ENCODE measurements around the gene LRRC61.

Gene LRRC61

DNA sequence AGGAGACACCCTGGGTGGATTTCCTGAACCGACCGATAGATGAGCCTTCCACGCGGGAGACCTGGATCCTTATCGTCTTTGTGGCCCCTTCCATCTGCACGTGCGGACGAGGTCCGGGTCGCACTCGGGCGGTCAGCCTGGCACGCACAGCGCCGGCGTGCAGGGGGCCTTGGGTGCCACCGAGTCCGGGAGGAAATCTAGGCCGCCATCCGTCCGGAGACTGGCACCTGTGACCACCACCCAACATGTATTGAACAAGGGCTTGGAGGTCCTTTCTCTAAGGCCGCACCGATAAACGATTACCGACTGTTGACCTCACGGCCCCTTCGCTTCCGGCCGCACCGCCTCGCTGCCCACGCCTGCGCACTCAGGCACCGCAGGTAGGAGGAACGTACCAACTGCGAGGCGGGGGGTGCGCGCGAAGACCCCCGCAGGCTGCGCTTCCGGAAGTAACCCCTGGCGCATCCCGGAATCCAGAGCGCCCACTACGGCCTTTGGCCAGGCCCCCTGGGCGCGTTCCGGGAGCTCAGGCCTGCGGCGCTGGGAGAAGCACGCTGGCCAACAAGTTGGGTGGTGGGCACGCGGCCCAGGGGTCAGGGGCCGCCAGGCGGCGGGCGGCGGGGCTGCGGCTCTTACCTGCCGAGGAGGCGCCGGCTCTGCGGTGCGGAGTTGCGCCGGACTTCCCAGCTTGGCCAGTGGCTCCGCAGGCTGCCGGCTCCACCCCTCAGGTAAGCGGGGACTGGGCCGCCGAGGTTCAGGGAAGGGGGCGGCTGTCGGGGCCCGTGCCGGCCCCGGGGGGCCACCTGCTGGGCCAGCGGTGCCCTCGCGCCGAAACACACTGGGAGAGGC lies at the start of gene LRRC61, which contains the start of gene ACTR3C (continued):
- 0 out of 2 replicates have a peak, but pooled peaks have one; percentile 9 for TF ChIP-seq ZSCAN4 (tag by site-specific recombination; IDR thresholded peaks at IDR 0.05)
- 0 out of 2 replicates have a peak, but pooled peaks have one; percentile 32 for TF ChIP-seq PBX3 (CRISPR knock-in tag; IDR thresholded peaks at IDR 0.05)
- TF ChIP-seq, protein P1, sequence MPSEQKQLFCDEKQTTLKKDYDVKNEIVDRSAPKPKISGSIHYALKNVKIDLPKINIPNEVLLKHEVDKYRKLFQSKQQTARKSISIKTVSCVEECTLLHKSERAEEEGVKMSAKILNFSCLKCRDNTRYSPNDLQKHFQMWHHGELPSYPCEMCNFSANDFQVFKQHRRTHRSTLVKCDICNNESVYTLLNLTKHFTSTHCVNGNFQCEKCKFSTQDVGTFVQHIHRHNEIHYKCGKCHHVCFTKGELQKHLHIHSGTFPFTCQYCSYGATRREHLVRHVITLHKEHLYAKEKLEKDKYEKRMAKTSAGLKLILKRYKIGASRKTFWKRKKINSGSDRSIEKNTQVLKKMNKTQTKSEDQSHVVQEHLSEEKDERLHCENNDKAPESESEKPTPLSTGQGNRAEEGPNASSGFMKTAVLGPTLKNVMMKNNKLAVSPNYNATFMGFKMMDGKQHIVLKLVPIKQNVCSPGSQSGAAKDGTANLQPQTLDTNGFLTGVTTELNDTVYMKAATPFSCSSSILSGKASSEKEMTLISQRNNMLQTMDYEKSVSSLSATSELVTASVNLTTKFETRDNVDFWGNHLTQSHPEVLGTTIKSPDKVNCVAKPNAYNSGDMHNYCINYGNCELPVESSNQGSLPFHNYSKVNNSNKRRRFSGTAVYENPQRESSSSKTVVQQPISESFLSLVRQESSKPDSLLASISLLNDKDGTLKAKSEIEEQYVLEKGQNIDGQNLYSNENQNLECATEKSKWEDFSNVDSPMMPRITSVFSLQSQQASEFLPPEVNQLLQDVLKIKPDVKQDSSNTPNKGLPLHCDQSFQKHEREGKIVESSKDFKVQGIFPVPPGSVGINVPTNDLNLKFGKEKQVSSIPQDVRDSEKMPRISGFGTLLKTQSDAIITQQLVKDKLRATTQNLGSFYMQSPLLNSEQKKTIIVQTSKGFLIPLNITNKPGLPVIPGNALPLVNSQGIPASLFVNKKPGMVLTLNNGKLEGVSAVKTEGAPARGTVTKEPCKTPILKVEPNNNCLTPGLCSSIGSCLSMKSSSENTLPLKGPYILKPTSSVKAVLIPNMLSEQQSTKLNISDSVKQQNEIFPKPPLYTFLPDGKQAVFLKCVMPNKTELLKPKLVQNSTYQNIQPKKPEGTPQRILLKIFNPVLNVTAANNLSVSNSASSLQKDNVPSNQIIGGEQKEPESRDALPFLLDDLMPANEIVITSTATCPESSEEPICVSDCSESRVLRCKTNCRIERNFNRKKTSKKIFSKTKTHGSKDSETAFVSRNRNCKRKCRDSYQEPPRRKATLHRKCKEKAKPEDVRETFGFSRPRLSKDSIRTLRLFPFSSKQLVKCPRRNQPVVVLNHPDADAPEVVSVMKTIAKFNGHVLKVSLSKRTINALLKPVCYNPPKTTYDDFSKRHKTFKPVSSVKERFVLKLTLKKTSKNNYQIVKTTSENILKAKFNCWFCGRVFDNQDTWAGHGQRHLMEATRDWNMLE (tag by site-specific recombination; conservative IDR thresholded peaks at IDR 0.05; ENCODE audit: low read depth) = no peak
- TF ChIP-seq, protein P2, sequence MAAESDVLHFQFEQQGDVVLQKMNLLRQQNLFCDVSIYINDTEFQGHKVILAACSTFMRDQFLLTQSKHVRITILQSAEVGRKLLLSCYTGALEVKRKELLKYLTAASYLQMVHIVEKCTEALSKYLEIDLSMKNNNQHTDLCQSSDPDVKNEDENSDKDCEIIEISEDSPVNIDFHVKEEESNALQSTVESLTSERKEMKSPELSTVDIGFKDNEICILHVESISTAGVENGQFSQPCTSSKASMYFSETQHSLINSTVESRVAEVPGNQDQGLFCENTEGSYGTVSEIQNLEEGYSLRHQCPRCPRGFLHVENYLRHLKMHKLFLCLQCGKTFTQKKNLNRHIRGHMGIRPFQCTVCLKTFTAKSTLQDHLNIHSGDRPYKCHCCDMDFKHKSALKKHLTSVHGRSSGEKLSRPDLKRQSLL (tag by site-specific recombination; IDR thresholded peaks at IDR 0.05) = no peak
- no peak for TF ChIP-seq ZBTB1 (tag by site-specific recombination; IDR thresholded peaks at IDR 0.05)
- 0 out of 2 replicates have a peak, but pooled peaks have one; percentile 16 for TF ChIP-seq ZNF24 (tag by site-specific recombination; IDR thresholded peaks at IDR 0.05)
- no peak for TF ChIP-seq HOXA7 (CRISPR knock-in tag; IDR thresholded peaks at IDR 0.05; ENCODE audit: borderline replicate concordance)
- TF ChIP-seq, protein P3, sequence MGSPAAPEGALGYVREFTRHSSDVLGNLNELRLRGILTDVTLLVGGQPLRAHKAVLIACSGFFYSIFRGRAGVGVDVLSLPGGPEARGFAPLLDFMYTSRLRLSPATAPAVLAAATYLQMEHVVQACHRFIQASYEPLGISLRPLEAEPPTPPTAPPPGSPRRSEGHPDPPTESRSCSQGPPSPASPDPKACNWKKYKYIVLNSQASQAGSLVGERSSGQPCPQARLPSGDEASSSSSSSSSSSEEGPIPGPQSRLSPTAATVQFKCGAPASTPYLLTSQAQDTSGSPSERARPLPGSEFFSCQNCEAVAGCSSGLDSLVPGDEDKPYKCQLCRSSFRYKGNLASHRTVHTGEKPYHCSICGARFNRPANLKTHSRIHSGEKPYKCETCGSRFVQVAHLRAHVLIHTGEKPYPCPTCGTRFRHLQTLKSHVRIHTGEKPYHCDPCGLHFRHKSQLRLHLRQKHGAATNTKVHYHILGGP (tag by site-specific recombination; IDR thresholded peaks at IDR 0.05) = no peak
- TF ChIP-seq ZNF266 (tag by site-specific recombination; IDR thresholded peaks at IDR 0.05; ENCODE audit: low read depth) = no peak
- TF ChIP-seq GLIS2 (tag by site-specific recombination; IDR thresholded peaks at IDR 0.05) = peak; percentile 94
- peak; percentile 31; the same call in 1 of the 2 replicates for TF ChIP-seq ZNF692 (tag by site-specific recombination; IDR thresholded peaks at IDR 0.05)
- TF ChIP-seq ZFP37 (tag by site-specific recombination; IDR thresholded peaks at IDR 0.05) = no peak
- TF ChIP-seq ZBTB8A (tag by site-specific recombination; IDR thresholded peaks at IDR 0.05) = peak; percentile 83
- TF ChIP-seq, protein P4, sequence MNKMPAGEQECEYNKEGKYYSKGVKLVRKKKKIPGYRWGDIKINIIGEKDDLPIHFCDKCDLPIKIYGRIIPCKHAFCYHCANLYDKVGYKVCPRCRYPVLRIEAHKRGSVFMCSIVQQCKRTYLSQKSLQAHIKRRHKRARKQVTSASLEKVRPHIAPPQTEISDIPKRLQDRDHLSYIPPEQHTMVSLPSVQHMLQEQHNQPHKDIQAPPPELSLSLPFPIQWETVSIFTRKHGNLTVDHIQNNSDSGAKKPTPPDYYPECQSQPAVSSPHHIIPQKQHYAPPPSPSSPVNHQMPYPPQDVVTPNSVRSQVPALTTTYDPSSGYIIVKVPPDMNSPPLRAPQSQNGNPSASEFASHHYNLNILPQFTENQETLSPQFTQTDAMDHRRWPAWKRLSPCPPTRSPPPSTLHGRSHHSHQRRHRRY (tag by site-specific recombination; IDR thresholded peaks at IDR 0.05) = no peak
- TF ChIP-seq, protein P5, sequence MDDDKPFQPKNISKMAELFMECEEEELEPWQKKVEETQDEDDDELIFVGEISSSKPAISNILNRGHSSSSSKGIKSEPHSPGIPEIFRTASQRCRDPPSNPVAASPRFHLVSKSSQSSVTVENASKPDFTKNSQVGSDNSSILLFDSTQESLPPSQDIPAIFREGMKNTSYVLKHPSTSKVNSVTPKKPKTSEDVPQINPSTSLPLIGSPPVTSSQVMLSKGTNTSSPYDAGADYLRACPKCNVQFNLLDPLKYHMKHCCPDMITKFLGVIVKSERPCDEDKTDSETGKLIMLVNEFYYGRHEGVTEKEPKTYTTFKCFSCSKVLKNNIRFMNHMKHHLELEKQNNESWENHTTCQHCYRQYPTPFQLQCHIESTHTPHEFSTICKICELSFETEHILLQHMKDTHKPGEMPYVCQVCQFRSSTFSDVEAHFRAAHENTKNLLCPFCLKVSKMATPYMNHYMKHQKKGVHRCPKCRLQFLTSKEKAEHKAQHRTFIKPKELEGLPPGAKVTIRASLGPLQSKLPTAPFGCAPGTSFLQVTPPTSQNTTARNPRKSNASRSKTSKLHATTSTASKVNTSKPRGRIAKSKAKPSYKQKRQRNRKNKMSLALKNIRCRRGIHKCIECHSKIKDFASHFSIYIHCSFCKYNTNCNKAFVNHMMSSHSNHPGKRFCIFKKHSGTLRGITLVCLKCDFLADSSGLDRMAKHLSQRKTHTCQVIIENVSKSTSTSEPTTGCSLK (tag by site-specific recombination; IDR thresholded peaks at IDR 0.05) = no peak
- TF ChIP-seq CTCF (tag by site-specific recombination; IDR thresholded peaks at IDR 0.05) = peak; percentile 59
- no peak for TF ChIP-seq ZNF16 (tag by site-specific recombination; IDR thresholded peaks at IDR 0.05; ENCODE audit: low read depth)
- TF ChIP-seq, protein P6, sequence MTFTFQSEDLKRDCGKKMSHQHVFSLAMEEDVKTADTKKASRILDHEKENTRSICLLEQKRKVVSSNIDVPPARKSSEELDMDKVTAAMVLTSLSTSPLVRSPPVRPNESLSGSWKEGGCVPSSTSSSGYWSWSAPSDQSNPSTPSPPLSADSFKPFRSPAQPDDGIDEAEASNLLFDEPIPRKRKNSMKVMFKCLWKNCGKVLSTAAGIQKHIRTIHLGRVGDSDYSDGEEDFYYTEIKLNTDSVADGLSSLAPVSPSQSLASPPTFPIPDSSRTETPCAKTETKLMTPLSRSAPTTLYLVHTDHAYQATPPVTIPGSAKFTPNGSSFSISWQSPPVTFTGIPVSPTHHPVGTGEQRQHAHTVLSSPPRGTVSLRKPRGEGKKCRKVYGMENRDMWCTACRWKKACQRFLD (tag by site-specific recombination; IDR thresholded peaks at IDR 0.05) = no peak
- no peak for TF ChIP-seq ZNF132 (tag by site-specific recombination; IDR thresholded peaks at IDR 0.05; ENCODE audit: borderline replicate concordance)
